Measurements from ENCODE around the gene ZNF709. TPM values are rescaled to one million over a fixed set of nuclear protein-coding genes. Genes with fewer than 3 reads are reported as not detected.

Gene ZNF709
- total and polyA plus RNA-seq, 2 of the 4 experiments (the other 2 are of a cell fraction) = 0.50 to 3.8 TPM

- Histone ChIP-seq H2BK5ac (ENCODE audit: low read depth, low read length, poor library complexity, severe bottlenecking) (no peak overlapping the region), H2BK120ac (ENCODE audit: low read depth, low read length) (no peak overlapping the region), H2AK5ac (ENCODE audit: low read depth, low read length) (no peak overlapping the region), H3K18ac (ENCODE audit: low read depth, low read length) (no peak overlapping the region), H4K5ac (ENCODE audit: low read depth, low read length) (no peak overlapping the region; the same call in 1 of the 2 replicates), H3K4me3 (ENCODE audit: insufficient read depth, low read depth, low read length) (no peak overlapping the region), H3K4me1 (ENCODE audit: control insufficient read depth, insufficient read depth, low read length) (peaks cover 6% of the 10 kb centered on the region), H4K91ac (ENCODE audit: insufficient read depth, low read depth, low read length) (no peak overlapping the region), H2AFZ (replicated peaks; ENCODE audit: low read length, poor library complexity) (peak overlapping the region; percentile 91), H4K8ac (ENCODE audit: low read depth in 2 of 2, low read length in 2 of 2) (peak overlapping the region in 1 of 2 experiments; percentile 85; a peak in 1 of 4 replicates), H2BK15ac (ENCODE audit: low read depth, low read length) (no peak overlapping the region), H3K4ac (ENCODE audit: low read depth, low read length) (no peak overlapping the region), H3K4me2 (ENCODE audit: low read depth, low read length) (no peak overlapping the region), H3K36me3 (ENCODE audit: control insufficient read depth, insufficient read depth, low read length) (no peaks in the 10 kb centered on the region), H2BK20ac (ENCODE audit: low read depth, low read length) (no peak overlapping the region), H2AK9ac (replicated peaks; ENCODE audit: low read depth, low read length, poor library complexity) (no peak overlapping the region), H3K9ac (ENCODE audit: low read depth, low read length) (no peak overlapping the region), H3K9me3 (ENCODE audit: control insufficient read depth, insufficient read depth, low read length) (no peaks in the 10 kb centered on the region; the same call in 1 of the 2 replicates), H3K14ac (replicated peaks; ENCODE audit: low read depth, low read length) (no peak overlapping the region), H3K9me1 (ENCODE audit: insufficient read depth, low read length) (0 out of 2 replicates have a peak, but pooled peaks cover 4% of the 10 kb centered on the region), H4K20me1 (ENCODE audit: insufficient read depth, low read length) (no peaks in the 10 kb centered on the region; the same call in 1 of the 2 replicates), H3K27ac (ENCODE audit: insufficient read depth, low read length) (no peak overlapping the region), H3K27me3 (ENCODE audit: control insufficient read depth, insufficient read depth, low read length) (no peaks in the 10 kb centered on the region), H3K56ac (ENCODE audit: extremely low read depth, insufficient read depth, low read length) (no peak overlapping the region), H3K79me1 (ENCODE audit: low read depth in 1 of 2, low read length in 2 of 2) (peaks cover 21 to 24% of the 10 kb centered on the region in 2 experiments), H3K23ac (ENCODE audit: low read depth, low read length) (no peak overlapping the region)
- POLR2A ChIA-PET (ENCODE audit: unreplicated experiment) = no interaction called here
- no CpG with 5 or more reads among the region's 3 CpGs for WGBS, 2 experiments (ENCODE audit: extremely low coverage in 2 of 2, insufficient read length in 1 of 2)
- DNase-seq (no peak), ATAC-seq (ENCODE audit: low read depth) (no peak)
- in situ Hi-C loops (cut with MboI; ENCODE audit: low sequenced_read_pairs) (no loop called here), dilution Hi-C loops (cut with HindIII; ENCODE audit: low sequenced_read_pairs, unreplicated experiment) (no loop called here), intact Hi-C loops (cut with micrococcal nuclease) (no loop called here)
- TF ChIP-seq MAZ (IDR thresholded peaks at IDR 0.05; ENCODE audit: borderline replicate concordance, low read depth, low read length) = no peak
- no peak for TF ChIP-seq FOS (IDR thresholded peaks at IDR 0.05; ENCODE audit: low read depth, low read length)
- no peak for TF ChIP-seq CTCF (conservative IDR thresholded peaks at IDR 0.05; ENCODE audit: low read depth, low read length)
- no peak for TF ChIP-seq MAFK (IDR thresholded peaks at IDR 0.05; ENCODE audit: low read depth, low read length)
- TF ChIP-seq, protein P1, sequence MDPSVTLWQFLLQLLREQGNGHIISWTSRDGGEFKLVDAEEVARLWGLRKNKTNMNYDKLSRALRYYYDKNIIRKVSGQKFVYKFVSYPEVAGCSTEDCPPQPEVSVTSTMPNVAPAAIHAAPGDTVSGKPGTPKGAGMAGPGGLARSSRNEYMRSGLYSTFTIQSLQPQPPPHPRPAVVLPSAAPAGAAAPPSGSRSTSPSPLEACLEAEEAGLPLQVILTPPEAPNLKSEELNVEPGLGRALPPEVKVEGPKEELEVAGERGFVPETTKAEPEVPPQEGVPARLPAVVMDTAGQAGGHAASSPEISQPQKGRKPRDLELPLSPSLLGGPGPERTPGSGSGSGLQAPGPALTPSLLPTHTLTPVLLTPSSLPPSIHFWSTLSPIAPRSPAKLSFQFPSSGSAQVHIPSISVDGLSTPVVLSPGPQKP (IDR thresholded peaks at IDR 0.05; ENCODE audit: borderline replicate concordance, low read depth, low read length) = no peak
- no peak for TF ChIP-seq RAD21 (IDR thresholded peaks at IDR 0.05; ENCODE audit: low read length)
- no peak for TF ChIP-seq RFX5 (IDR thresholded peaks at IDR 0.05; ENCODE audit: low read depth, low read length)
- TF ChIP-seq CEBPB (IDR thresholded peaks at IDR 0.05; ENCODE audit: low read depth, low read length) = no peak
- TF ChIP-seq BHLHE40 (IDR thresholded peaks at IDR 0.05; ENCODE audit: low read depth, low read length) = no peak
- no peak for TF ChIP-seq MXI1 (IDR thresholded peaks at IDR 0.05; ENCODE audit: borderline replicate concordance, low read depth, low read length)
- no peak for TF ChIP-seq NFE2L2 (IDR thresholded peaks at IDR 0.05; ENCODE audit: low read depth, low read length)
- no peak for TF ChIP-seq USF2 (IDR thresholded peaks at IDR 0.05; ENCODE audit: low read depth, low read length)
- no peak for TF ChIP-seq RCOR1 (IDR thresholded peaks at IDR 0.05; ENCODE audit: insufficient replicate concordance, low read length)
- no peak for TF ChIP-seq CHD1 (IDR thresholded peaks at IDR 0.05; ENCODE audit: low read depth, low read length)
- CTCF ChIA-PET = no interaction called here
- no TSS peak for BruUV-seq (replicated peaks)
These were observed 955 bp upstream of the ZNF709 start for GRCh38 chr19:12485571-12485970.
